A673 (cell line): Measurements from ENCODE around the gene IARS2.

Source experiments
- EZH2 ChIP-seq: fragments of 200-600 bp; sonication (generic); IDR thresholded peaks from 2 replicates; pipeline ENCODE4 v1.6.1; 2017; ENCODE audit warnings: borderline replicate concordance, low read depth, mild to moderate bottlenecking, mixed read lengths, antibody characterized with exemption, low read length; ENCODE audit not compliant: poor library complexity, severe bottlenecking
- TF ChIP-seq, protein P1 (sequence below): fragments of 300-800, 200-600 bp; sonication (generic); conservative IDR thresholded peaks from 2 replicates; pipeline ENCODE4 v1.5.1; 2017; ENCODE audit warnings: low read depth, mild to moderate bottlenecking, antibody characterized with exemption, low read length, moderate library complexity, mixed read lengths

DNA sequence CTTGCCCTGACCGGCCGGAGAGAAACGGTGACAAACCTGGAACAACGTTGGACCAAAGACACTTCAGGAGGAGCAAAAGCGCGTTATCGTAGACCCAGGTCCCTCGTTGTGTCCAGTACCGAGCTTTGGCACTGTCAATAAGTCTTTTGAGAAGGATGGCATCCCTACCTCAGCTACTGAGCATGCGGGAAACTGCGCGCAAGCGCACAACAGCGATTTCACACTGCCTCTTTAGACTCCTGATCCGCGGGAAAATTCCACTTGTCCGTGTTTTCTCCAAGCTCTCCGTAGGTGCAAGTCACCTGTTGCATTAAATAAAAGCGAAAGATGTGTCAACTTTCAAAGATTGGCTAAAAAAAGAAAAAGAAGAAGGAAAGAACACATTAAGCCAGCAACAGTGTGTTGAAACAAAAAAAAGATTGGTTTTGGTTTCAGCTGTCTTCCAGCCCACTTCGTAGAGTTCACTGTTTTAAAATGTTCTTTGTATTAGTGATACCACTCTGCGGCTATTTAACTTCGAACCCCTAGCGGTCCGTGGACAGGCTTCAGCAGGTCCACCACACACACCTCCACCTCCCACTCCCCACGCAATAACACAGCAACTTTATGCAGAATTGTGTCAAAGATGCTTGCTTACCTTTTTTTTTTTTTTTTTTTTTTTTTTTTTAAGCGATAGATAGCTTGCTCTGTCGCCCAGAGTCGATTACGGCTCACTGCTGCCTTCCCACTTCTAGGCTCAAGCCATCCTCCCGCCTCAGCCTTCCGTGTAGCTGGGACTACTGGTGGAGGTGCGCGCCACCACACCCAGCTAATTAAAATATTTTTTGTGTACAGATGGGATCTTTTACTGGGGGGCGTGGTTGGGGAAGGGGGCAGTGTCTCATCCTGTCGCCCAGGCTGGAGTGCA lies 4.0 kb upstream of the IARS2 start, which contains the start of gene BPNT1:
- TF ChIP-seq, protein P1, sequence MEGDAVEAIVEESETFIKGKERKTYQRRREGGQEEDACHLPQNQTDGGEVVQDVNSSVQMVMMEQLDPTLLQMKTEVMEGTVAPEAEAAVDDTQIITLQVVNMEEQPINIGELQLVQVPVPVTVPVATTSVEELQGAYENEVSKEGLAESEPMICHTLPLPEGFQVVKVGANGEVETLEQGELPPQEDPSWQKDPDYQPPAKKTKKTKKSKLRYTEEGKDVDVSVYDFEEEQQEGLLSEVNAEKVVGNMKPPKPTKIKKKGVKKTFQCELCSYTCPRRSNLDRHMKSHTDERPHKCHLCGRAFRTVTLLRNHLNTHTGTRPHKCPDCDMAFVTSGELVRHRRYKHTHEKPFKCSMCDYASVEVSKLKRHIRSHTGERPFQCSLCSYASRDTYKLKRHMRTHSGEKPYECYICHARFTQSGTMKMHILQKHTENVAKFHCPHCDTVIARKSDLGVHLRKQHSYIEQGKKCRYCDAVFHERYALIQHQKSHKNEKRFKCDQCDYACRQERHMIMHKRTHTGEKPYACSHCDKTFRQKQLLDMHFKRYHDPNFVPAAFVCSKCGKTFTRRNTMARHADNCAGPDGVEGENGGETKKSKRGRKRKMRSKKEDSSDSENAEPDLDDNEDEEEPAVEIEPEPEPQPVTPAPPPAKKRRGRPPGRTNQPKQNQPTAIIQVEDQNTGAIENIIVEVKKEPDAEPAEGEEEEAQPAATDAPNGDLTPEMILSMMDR = no peak
- no peak for TF ChIP-seq EZH2
